GM21528 (cell line): ENCODE data around the gene SLC52A3.
"Not testable (repeated sequence)": the region's sequence is repeated elsewhere in the genome, so short reads cannot be mapped to it uniquely, and the experiment has no call there.

Source experiments
- ATAC-seq: cut with Tn5 transposase; IDR thresholded peaks from one replicate; pipeline ENCODE4 v1.9.1; 2021; ENCODE audit warnings: mild to moderate bottlenecking, moderate library complexity; ENCODE audit not compliant: unreplicated experiment, low FRiP score

SLC52A3 gene

DNA sequence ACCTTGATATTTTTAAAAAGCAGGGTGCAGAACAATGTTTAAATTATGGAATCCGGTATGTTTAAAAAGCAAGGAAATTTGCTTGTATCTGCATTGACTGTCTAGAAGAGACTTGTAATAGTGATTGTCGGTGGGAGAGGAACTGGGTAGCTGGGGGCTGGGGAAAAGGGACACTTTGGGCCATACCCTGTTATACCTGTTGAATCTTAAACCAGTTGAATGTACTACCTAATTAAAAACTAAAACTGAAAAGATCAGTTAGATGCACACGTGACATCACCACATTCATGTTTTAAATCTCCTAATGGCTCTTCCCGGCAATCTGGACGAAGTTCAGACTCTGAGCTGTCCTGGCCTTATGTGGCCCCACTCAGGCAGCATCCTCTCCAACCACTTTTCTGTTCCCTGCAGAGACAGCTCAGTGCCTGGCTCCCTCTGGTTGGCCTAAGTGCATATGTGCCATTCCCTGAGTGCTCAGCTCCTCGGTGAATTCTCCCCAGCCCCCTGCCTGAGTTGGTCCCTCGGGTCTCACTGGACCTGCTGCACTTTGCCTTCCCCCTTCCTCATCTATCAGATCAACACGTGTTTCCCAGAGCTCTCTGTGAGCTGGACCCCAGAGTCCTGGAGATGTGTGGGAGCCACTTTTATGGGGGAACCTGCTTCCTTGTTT, 36.3 kb downstream of the SLC52A3 start:
- ATAC-seq = no peak

DNA sequence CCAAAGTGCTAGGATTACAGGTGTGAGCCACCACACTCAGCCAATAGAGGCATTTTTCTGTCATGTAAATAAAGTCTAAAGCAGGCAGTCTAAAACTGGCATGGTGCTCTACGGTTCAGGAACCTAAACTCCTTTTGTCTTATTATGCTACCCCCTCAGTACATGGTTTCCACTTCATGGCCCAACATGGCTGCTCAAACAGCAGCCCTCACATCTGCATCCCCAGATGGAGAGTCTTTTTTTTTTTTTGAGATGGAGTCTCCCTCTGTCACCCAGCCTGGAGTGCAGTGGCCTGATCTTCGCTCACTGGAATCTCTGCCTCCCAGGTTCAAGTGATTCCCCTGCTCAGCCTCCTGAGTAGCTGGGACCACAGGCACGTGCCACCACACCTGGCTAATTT, 38.3 kb downstream of the SLC52A3 start:
- ATAC-seq = no peak

DNA sequence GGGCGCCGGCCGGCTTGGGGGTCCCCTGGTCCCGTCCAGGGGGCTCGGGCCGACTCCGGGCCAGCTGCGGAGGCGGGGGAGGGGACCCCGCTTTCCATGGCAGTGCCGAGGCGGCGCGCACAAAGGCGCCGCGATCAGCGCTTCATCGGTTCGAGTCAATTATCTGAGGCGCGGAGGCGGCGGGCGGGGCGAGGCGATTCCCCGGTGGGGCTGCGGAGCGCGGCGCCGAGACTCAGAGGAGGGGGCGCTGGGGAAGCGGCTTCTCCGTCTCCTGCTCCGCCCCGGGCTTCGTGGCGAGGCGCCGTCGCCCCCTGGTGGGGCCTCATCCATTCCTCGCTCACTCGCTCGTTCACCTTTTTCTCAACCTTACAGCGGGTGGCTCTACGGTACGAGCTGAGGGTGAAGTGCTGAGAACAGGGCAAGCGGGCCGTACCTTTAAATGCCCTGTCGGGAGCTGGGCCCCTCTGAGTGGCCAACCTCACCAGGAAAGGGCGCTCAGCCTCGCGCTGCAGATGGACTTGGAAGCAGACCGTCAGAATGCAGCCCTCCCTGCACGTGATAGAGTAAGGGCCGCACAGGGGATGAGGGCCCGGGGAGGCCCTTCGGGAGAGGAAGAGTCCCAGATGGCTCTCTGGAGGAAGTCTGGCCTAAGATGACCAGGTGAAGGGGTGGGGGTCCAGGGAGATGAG, 39.9 kb downstream of the SLC52A3 start:
- ATAC-seq = no peak

DNA sequence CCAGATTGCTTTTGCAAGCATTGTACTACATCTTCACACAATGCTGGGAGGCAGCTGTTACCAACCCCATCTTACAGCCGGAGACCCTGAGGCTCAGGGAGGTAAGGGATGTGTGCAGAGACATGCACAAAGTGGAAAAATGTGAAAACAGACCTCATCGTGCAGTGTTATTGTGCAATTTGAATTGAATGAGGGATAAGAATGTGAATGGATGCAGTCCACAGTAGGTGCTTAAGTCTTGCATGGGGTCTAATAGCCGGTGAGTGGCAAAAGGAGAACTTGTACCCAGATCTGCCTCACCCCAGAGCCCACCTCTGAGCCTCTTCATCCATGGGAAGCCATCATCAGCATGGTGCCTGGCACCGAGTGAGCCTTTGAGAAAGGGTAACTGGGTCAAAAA, 42.1 kb downstream of the SLC52A3 start:
- no peak for ATAC-seq

DNA sequence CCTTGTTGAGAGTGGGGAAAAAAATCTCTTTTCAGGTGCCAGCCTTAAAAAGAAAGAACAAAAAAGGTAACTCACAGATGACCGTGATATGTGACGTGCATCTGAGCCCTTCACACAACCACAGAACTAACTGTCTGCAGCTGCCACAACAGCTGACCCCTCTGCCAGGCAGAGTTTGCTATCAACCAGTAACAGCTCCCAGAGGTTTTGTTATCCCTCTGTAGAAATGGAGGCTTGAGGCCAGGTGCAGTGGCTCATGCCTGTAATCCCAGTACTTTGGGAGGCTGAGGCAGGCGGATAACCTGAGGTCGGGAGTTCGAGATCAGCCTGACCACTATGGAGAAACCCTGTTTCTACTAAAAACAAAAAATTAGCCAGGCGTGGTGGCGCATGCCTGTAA, 42.8 kb downstream of the SLC52A3 start:
- no peak for ATAC-seq

DNA sequence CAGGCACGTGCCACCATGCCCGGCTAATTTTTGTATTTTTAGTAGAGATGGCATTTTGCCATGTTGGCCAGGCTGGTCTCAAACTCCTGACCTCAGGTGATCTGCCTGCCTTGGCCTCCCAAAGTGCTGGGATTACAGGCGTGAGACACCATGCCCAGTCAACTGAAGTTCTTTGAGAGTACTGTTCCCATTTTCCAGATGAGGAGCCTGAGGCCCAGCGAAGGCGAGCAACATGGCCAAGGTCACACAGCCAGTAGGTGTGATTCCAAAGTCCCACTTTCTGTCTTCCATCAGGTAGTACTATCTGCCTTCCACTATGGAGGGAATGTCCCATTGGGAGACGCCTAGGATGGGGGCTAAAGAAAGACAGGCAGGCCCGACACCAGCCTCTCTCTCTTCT, 43.5 kb downstream of the SLC52A3 start:
- not testable (repeated sequence) for ATAC-seq

DNA sequence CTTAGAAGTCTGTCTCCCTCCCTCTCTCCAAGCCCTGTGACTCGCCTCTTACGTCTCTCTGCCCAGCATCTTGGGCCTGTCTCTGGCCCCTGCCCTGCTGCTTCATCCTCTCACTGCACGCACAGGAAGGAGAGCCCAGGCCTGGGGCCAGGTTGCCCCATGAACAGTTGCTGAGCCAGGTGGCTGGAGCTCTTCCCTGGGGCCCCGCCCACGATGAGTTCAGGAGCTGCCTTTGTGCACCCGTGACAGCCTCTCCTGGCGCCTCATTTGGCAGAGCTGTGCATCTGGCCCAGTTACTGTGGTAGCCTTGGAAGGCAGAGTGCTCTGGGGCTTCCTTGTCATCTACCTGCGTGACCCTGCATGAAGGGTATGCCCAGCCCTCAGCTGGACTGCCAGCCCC, 44.5 kb downstream of the SLC52A3 start:
- no peak for ATAC-seq

DNA sequence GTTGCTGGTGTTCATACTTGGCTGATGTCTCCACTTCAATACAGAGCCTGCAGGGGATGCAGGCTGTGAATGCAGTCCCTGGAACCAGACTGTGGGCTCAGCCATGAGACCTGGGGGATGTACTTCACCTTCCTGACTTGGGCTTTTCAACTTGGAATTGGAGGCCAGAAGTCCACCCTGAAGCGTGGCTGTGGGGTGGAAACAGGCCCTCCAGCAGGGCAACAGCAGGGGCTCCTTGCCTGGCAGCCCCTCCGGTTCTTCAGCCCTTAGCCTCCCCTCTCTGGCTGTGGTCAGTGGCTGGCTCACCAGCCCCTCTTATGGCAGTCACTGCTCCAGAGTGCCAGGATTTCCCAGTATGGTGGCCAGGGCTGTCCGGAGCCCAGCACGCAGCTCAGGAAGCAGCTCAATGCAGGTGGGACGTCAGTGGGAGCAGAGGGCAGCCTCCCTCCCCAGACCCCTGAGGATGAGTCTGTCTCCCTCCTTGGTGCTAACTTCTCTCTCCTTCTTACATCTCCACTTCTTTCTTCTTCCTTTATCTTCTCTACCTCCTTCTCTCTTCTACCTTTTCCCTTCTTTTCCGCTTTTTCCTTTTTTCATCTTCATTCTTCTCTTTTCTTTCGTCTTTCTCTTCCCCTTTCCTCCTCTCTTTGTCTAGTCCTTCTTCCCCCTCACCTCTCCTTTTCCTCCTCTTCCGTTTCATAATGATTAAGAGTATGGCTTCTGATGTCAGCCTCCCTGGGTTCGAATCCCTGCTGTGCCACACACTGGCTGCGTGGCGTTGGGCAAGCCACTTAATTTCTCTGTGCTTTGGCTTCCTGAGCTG, 45.3 kb downstream of the SLC52A3 start:
- no peak for ATAC-seq

DNA sequence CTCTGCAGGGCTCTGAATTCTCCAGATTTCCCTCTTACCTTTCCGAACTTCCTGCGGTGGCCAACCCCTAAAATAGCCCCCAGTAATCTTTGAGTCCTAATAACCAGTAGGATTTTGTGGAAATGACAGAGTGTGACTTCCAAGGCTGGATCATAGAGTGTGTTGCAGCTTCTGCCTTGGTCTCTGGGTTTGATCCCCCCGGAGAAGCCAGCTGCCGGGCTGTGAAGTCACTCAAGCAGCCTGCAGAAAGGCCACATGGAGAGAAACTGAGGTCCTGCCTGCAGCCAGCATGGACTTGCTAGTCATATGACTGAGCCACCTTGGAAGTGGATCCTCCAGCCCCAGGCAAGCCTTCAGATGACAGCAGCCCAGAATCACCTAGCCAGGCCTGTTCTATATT, 46.4 kb downstream of the SLC52A3 start:
- no peak for ATAC-seq

DNA sequence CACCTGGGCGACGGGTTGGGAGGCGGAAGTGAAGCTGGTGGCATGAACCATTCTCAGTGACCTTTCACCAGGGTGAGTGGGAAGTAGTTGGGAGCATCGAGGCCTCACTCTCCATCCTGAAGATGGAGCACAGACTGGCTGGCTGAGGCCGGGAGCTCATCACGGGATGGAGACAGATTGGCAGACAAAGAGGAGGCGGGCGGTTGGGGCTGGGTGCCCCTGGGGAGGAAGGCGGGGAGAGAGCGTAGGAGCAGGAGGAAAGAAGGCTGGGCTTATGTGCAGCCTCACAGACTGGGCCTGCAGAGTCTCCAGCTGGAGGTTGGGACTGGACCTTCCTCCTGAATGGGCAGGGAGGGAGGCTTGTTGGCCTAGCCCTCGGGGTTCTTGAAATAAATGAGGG, 48.5 kb downstream of the SLC52A3 start:
- no peak for ATAC-seq

DNA sequence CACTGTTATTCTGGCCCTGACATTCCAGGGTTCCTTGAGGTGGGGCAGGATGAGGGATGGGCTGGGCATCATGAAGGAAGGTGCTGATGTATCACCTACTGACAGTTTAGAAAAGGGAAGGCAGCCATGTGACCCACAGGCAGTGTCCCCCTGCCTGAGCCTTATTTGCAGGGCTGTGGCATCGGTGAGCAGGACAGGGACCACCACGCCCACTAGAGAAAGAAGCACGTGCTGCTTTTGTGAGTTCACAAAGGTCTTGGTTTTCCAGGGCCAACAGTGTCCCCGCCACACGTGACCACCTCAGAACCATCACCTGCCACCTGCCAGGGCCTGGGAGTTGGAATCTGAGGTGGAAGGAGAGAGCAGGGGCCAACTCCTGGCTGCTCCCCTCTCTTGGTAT, 49.2 kb downstream of the SLC52A3 start:
- ATAC-seq = no peak

DNA sequence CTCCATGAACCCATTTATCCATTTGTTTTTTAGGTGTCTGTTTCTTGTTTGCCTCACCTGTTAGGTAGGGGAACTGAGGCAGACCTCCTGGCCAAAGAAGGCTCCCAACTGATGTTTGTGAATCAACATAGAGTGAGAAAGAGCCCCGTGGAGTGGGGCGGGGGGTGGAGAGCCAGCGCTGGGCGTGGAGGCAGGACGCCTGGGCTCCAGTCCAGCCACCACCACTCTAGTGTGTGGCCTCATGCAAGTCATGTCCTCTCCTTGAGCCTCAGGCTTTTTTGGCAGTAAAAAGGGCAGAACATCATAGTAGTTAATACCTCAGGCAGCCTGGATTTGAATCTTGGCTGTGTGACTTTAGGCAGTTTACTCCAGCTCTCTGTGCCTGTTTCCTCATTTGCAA, 50.5 kb downstream of the SLC52A3 start:
- no peak for ATAC-seq

DNA sequence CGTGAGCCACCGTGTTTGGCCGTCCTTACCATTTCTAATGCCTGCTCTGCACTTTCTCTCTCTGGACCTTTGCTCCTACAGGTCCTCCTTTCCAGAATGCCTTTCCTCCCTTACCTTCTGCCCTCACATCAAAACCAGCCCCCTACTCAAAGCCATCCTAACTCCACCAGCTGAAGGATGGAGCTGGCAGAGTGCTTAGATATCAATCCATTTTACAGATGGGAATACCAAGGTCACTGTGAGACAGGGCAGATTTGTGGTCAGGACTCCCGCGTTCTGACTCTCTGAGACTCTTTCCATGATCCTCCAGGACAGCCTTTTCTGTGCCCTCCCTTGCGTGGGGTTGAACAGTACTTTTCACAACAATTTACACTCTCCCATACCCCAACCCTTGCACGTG, 51.0 kb downstream of the SLC52A3 start:
- ATAC-seq = no peak

DNA sequence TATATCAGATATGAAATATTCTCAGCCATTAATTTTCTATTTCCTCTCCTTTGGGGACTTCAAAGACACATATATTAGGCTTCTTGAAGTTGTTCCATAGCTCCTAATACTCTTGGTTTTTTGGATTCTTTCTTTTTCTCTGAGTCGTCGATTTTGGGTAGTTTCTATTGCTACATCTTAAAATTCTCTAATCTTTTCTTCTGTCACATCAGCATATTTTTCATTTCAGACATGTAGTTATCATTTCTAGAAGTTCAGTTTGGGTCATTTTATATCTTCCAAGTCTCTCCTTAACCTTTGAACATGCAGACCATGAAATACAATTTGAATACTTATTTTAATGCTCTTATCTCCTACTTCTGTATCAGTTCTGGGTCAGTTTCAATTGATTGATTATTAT, 53.8 kb downstream of the SLC52A3 start:
- no peak for ATAC-seq

DNA sequence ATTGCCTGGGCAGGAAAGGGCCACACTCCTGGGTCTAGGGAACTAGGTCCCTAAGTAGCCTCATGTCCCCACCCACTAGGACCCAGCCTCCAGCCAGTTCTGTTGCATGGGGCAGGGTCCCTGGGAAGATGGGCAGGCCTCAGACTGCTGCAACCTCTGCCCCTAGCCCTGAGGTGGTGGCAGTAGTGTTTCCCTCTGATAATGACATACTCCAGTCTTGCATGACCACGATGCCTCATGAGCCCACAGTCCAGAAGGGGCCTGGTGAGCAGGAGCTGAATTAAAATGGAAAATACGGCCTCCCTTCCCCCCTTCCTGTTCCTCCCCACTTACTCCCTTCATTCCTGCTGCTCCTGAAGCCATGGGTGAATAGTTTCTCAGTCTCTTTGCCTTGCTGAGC, 56.7 kb downstream of the SLC52A3 start:
- ATAC-seq = no peak

DNA sequence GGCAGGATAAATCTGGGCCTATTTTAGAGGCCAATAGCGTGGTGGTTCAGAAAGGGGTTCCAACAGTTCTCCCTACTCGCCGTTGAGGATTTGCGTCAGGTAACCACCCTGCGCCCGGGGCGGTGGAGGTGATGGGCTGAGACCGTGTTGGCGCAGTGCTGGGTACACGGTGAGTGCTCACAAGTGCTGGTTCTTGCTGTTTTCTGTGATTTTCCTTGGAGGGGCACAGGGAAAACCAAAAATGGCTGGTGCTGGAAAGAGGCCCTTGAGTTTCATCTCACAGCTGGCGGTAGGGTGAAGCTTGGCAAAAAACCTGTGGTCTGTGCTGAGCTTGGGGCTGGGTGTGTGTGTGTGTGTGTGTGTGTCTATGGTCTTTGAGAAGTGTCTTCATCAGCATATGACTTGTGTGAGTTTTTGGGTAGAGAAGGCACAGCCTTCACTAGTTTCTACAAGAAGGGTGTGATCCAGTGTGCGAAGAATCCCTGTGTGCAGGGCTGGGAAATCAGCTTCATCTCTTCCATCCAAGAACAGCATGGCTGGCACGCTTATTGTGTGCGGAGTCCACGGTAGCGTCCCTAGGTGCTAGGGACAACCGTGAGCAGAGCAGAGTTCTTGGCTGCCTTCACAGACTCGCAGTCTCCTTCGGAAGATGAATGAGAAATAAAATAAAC, 57.4 kb downstream of the SLC52A3 start:
- no peak for ATAC-seq
